NCI-H748 treated with DMSO at 0.1 percent for 48 hours (cell line): ENCODE measurements around the gene OR2AP1.
A peak's percentile ranks its signal among the peaks of the same experiment; 100 is the strongest.
"Not testable (repeated sequence)": the region's sequence is repeated elsewhere in the genome, so short reads cannot be mapped to it uniquely, and the experiment has no call there.

Source experiments
- DNase-seq: peaks from one replicate; lab custom pipeline; 2025; lab: John Stamatoyannopoulos, UW

The OR2AP1 gene

GRCh38 chr12:55572168-55572567 is at the start of gene OR2AP1:
OR2AP1 (plus strand) TSS chr12:55572468; CDS start chr12:55574415, 1,947 bp downstream.
- DNase-seq: no peak

- DNase-seq: not testable (repeated sequence)
Measured at GRCh38 chr12:55548235-55548634, 24.0 kb upstream of the OR2AP1 start.

DNA sequence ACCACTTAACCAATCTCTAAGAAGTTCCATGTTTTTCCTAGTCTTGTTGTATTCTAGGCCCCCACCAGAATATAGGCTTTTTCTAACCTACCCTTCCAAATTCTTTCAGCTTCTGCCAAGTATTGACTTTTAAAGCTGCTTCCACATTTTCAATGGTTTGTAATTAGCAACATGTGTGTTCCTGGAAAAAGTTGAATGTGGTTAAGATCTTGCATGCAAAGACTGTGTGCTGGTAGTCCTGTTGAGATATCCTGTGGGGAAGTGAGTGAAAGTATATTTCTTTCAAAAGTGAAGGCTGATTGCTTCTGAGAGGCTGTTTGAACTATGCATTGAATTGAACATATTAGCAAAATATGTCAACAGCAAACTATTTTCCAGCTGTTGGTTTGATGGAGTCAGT is 23.5 kb upstream of the OR2AP1 start:
- DNase-seq: no peak

DNA sequence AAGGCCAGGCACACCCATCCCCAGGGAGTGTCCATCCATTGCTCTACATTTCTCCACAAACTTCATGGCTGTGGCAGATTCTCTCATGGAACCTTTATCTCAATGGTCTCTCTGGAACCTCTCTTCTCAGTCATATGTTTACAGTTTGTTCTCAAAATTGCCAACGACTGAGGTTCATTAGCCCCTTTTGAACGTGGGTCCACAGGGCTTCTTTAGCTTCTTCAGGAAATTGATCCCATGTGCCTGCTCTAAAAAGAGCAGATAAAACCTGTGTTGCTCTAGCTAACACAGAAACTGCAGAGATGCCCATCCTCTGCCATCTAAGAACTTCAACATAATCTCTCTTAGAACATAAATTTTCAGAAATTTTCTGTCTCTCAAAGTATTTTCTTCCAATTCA is 23.0 kb upstream of the OR2AP1 start, which contains the start of gene OR6C4:
Gene OR6C4, plus strand, starts transcription at position 301 of the 400 bp plus-strand sequence. CDS start 1,625 bp downstream, outside the sequence.
- no peak for DNase-seq

DNA sequence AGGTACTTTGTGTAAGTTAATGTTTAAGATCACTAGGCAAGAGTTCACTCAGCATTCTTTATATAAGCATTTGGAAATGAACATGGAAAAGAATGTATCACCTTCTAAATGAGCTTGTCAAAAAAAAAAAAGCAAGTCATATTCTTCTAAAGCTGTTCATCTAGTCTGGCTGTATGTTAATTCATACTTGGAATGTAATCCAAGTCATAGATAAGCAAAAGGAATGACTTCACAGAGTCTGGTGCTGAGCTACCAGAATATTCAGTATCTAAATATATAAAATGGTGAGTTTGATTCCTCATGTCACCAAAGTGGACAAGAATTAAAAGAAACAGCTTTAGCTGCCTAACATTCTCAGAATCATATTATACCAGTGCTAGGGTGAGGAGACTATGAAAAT is 18.0 kb upstream of the OR2AP1 start:
- no peak for DNase-seq

GRCh38 chr12:55570060-55570459 is 2.2 kb upstream of the OR2AP1 start:
- DNase-seq: not testable (repeated sequence)

DNA sequence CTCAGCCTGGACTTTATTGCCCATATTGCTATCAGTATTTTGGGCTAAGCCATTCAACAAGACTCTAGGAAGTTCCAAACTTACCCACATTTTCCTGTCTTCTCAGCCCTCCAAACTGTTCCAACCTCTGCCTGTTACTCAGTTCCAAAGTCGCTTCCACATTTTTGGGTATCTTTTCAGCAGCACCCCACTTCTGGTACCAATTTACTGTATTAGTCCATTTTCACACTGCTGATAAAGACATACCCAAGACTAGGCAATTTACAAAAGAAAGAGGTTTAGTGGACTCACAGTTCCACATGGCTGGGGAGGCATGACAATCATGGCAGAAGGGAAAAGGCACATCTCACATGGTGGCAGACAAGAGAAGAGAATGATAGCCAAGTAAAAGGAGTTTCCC is 1.6 kb upstream of the OR2AP1 start:
- not testable (repeated sequence) for DNase-seq

GRCh38 chr12:55582066-55582465 is 9.8 kb downstream of the OR2AP1 start:
- DNase-seq: no peak

GRCh38 chr12:55585817-55586216 is 13.5 kb downstream of the OR2AP1 start:
- DNase-seq: no peak

DNA sequence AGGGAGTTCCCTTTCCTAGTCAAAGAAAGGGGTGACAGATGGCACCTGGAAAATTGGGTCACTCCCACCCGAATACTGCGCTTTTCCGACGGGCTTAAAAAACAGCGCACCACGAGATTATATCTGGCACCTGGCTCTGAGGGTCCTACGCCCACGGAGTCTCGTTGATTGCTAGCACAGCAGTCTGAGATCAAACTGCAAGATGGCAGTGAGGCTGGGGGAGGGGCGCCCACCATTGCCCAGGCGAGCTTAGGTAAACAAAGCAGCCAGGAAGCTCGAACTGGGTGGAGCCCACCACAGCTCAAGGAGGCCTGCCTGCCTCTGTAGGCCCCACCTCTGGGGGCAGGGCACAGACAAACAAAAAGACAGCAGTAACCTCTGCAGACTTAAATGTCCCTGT is 17.9 kb downstream of the OR2AP1 start:
- DNase-seq: not testable (repeated sequence)

DNA sequence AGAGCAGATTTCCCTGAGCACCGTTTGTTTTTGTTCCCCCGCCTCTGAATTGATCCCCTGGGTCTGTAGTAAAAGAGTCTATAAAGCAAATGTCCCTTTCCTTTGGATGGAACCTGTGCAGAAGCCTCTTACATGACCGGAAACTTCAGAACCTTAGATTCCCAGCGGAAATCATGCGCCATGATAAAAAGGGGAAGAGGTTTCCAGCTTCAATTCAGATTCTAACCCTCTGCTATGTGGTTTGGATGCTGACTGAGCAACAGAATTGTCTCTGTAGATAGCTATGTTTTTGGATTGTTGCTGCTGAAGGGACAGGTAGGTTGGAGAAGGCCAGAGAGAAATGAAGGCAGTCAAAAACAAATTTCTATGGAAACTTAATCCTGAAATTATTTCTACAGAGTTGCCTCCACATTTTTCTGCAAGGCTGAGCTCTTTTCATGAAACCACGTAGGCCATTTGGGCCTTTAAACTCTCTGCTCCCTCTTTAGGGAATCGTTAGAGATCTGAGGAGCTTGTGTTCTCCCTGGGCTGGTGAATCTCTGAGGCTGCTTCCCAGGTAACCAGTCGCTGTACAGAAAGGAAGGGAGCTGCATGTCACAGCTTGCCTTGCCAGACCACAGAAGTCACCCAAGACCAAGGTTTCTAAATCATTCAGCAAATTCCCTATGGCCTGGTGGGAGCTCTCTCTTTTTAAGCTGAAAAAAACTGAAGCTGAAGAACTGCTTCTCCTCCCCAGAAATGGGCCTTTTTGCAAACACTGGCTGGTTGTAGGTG is 35.7 kb downstream of the OR2AP1 start:
- no peak for DNase-seq

DNA sequence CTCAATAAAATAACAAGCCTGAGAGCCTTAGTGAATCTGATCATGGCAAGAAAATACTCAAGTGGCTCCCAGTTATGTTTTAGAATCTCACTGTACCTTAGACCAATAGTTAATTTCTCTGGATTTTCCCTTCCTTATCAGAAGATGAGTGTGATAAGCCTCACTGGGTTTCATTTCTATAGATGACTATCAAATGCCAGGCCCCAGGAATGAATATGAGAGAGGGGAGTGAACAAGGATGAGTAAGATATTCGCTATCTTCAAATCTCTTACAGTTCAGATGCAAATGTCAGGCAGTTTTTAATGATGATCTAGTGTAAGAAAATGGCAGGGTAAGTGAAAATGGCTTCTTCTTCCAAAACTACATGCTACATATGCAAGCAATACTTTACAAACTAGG is 38.3 kb downstream of the OR2AP1 start:
- DNase-seq: no peak

- no peak for DNase-seq
Measured at GRCh38 chr12:55612646-55613045, 40.4 kb downstream of the OR2AP1 start.

DNA sequence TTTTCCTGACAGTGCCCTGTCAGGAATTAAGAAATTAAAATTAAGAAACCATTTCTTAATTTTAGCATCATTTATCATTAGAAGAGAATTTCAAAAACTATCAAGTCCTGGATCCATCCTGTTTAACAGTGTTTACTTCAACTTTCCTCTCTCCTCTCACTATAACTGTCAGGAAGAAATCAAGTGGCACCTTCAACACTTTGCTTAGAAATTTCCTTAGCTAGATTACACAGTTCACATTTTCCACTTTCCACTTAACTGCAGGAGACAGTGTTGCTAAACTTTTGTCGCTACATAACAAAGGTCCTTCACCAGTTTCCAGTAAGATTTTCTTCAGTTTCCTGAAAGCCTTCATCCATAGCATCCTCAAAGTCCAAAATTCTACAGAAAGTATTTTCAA is 42.5 kb downstream of the OR2AP1 start:
- no peak for DNase-seq

DNA sequence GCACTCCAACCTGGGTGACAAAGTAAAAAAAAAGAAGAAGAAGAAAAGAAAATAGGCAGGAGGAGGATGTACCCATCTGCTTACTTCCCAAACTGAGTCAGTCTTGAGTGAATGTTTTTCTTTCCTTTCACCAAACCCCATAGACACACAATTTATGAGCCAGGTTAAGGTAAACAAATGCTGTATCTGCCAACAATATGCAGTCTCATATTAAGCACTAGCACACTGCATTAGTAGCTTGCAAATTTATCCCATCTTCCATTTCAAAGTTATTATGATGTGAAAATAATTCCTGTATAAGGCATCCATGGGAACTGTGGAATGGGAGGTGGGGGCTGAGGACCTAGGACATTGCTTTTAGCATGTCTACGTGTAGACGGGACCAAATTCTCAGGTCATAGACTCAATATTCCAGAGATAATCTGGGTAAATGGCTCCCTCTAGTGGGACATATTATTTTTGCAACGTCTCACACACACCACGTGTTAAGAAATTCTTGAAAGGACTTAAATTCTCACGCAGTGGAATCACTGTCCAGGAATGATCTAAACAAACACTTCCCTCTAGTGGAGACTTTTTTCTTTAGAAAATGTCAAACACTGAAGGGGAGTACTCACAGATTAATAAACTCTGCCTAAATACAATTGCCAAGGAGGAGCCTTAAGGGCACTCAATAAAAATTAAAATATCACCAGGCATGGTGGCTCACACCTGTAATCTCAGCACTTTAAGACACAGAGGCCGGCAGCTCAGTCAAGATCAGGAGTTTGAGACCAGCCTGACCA is 47.3 kb downstream of the OR2AP1 start:
- DNase-seq: peak; percentile 79

- no peak for DNase-seq
Measured at GRCh38 chr12:55624056-55624455, 51.8 kb downstream of the OR2AP1 start.
